Loucy (cell line): ENCODE measurements around the gene CUBN.

Experiments
- H2AFZ ChIP-seq: fragments of 200-600 bp; sonication (generic); 2 replicates; pipeline ENCODE4 v1.6.0; 2016; ENCODE audit warnings: antibody characterized with exemption, mild to moderate bottlenecking, low read length, moderate library complexity
- H3F3A ChIP-seq: fragments of 200-600 bp; 2 replicates; pipeline ENCODE4 v1.6.0; 2016; ENCODE audit warnings: antibody characterized with exemption, low read depth, mild to moderate bottlenecking
- H3K27me3 ChIP-seq: fragments of 200-600 bp; sonication (generic); 2 replicates; pipeline ENCODE4 v1.6.1; 2014; ENCODE audit warnings: low read length, mild to moderate bottlenecking; ENCODE audit not compliant: insufficient read depth, poor library complexity, severe bottlenecking
- H3K36me3 ChIP-seq: fragments of 200-600 bp; sonication (generic); 2 replicates; pipeline ENCODE4 v1.6.1; 2016; ENCODE audit warnings: low read length; ENCODE audit not compliant: insufficient read depth
- H3K4me1 ChIP-seq: fragments of 200-600 bp; sonication (generic); 2 replicates; pipeline ENCODE4 v1.5.1; 2014; ENCODE audit warnings: low read length, mild to moderate bottlenecking; ENCODE audit not compliant: insufficient read depth, poor library complexity, severe bottlenecking
- H3K4me2 ChIP-seq: fragments of 200-600 bp; sonication (generic); 2 replicates; pipeline ENCODE4 v1.6.0; 2014; ENCODE audit warnings: antibody characterized with exemption, low read length, low read depth, mild to moderate bottlenecking; ENCODE audit not compliant: poor library complexity, severe bottlenecking
- H3K4me3 ChIP-seq: fragments of 200-600 bp; sonication (generic); 2 replicates; pipeline ENCODE4 v1.5.1; 2014; ENCODE audit warnings: low read length, mild to moderate bottlenecking, mixed read lengths; ENCODE audit not compliant: poor library complexity, severe bottlenecking
- H3K79me2 ChIP-seq: fragments of 200-600 bp; sonication (generic); 2 replicates; pipeline ENCODE4 v1.6.1; 2014; ENCODE audit warnings: low read length; ENCODE audit not compliant: insufficient read depth
- H3K9ac ChIP-seq: fragments of 200-600 bp; sonication (generic); 2 replicates; pipeline ENCODE4 v1.6.0; 2014; ENCODE audit warnings: mild to moderate bottlenecking, low read depth, low read length, moderate library complexity; ENCODE audit not compliant: poor library complexity, severe bottlenecking
- H3K9me2 ChIP-seq: fragments of 200-600 bp; sonication (generic); replicated peaks from 2 replicates; pipeline ENCODE4 v1.6.1; 2016; ENCODE audit warnings: low read depth, low read length, mixed read lengths
- H3K9me3 ChIP-seq: fragments of 200-600 bp; sonication (generic); 2 replicates; pipeline ENCODE4 v1.6.1; 2014; ENCODE audit warnings: mild to moderate bottlenecking, antibody characterized with exemption, low read length, low read depth; ENCODE audit not compliant: insufficient read depth
- H4K20me1 ChIP-seq: fragments of 200-600 bp; sonication (generic); 2 replicates; pipeline ENCODE4 v1.6.0; 2014; ENCODE audit warnings: antibody characterized with exemption, low read length, mild to moderate bottlenecking; ENCODE audit not compliant: insufficient read depth, poor library complexity, severe bottlenecking
- CTCF ChIP-seq: fragments of 200-600 bp; sonication (generic); conservative IDR thresholded peaks from 2 replicates; pipeline ENCODE4 v1.5.1; 2014; ENCODE audit warnings: mild to moderate bottlenecking, antibody characterized with exemption, low read length
- EZH2phosphoT487 ChIP-seq: fragments of 200-600 bp; IDR thresholded peaks from 2 replicates; pipeline ENCODE4 v1.6.1; 2018; ENCODE audit warnings: antibody characterized with exemption, mild to moderate bottlenecking, moderate library complexity, borderline replicate concordance

The CUBN gene

GRCh38 chr10:16799621-16800020 lies 330.0 kb downstream of the CUBN start:
- Histone ChIP-seq H4K20me1 (no peaks in the 10 kb centered on the region), H3K4me1 (no peaks in the 10 kb centered on the region), H3K79me2 (peaks cover 30% of the 10 kb centered on the region; the same call in 1 of the 2 replicates), H3K9me3 (no peaks in the 10 kb centered on the region), H3K27me3 (no peaks in the 10 kb centered on the region), H3K4me3 (no peak overlapping the region), H3K9ac (no peak overlapping the region), H3K4me2 (no peak overlapping the region), H2AFZ (no peak overlapping the region), H3K36me3 (0 out of 2 replicates have a peak, but pooled peaks cover 7% of the 10 kb centered on the region), H3K9me2 (no peaks in the 10 kb centered on the region), H3F3A (no peaks in the 10 kb centered on the region)
- TF ChIP-seq CTCF: no peak
- TF ChIP-seq EZH2phosphoT487: no peak

- H3K9me3 ChIP-seq: no peaks in the 10 kb centered on the region
- no peak for TF ChIP-seq EZH2phosphoT487
- no peak for TF ChIP-seq CTCF
- no peaks in the 10 kb centered on the region for H3K4me1 ChIP-seq
- 0 out of 2 replicates have a peak, but pooled peaks cover 4% of the 10 kb centered on the region for H3K36me3 ChIP-seq
- no peak overlapping the region for H3K4me2 ChIP-seq
- no peaks in the 10 kb centered on the region for H3F3A ChIP-seq
- no peaks in the 10 kb centered on the region for H3K27me3 ChIP-seq
- H3K9me2 ChIP-seq: 0 out of 2 replicates have a peak, but pooled peaks cover 3% of the 10 kb centered on the region
- no peak overlapping the region for H2AFZ ChIP-seq
- no peaks in the 10 kb centered on the region for H4K20me1 ChIP-seq
- no peak overlapping the region for H3K4me3 ChIP-seq
- no peak overlapping the region for H3K9ac ChIP-seq
- H3K79me2 ChIP-seq: peaks cover 27% of the 10 kb centered on the region; the same call in 1 of the 2 replicates
These were observed 331.0 kb downstream of the CUBN start for GRCh38 chr10:16798571-16798970.

- no peak overlapping the region for H2AFZ ChIP-seq
- no peak for TF ChIP-seq CTCF
- H3K4me1 ChIP-seq: no peaks in the 10 kb centered on the region
- H3K27me3 ChIP-seq: no peaks in the 10 kb centered on the region
- H3K9ac ChIP-seq: no peak overlapping the region
- no peaks in the 10 kb centered on the region for H4K20me1 ChIP-seq
- H3K79me2 ChIP-seq: peaks cover 24% of the 10 kb centered on the region; the same call in 1 of the 2 replicates
- 0 out of 2 replicates have a peak, but pooled peaks cover 3% of the 10 kb centered on the region for H3K9me2 ChIP-seq
- H3K36me3 ChIP-seq: 0 out of 2 replicates have a peak, but pooled peaks cover 4% of the 10 kb centered on the region
- H3K9me3 ChIP-seq: no peaks in the 10 kb centered on the region
- no peak overlapping the region for H3K4me2 ChIP-seq
- H3F3A ChIP-seq: no peaks in the 10 kb centered on the region
- no peak overlapping the region for H3K4me3 ChIP-seq
These were observed 334.1 kb downstream of the CUBN start for GRCh38 chr10:16795410-16796073.
